Liver (tissue), 10 donors: ENCODE measurements around the gene CLUH. TPM values are rescaled to one million over a fixed set of nuclear protein-coding genes. Genes with fewer than 3 reads are reported as not detected.

Experiments
- DNase-seq: peaks from one replicate; pipeline ENCODE4 v3.0.0-alpha.2; 2017; ENCODE audit warnings: low spot score
- H3K27ac ChIP-seq, 2 donors: one replicate each; pipeline ENCODE4 v1.7.0; 2013; ENCODE audit warnings: inconsistent platforms in 2 of 2, low read length in 2 of 2, control low read depth in 1 of 2, low read depth in 1 of 2, mild to moderate bottlenecking in 1 of 2
- H3K27me3 ChIP-seq, 4 donors: one replicate each; pipeline versions ENCODE4 v1.6.1 to v1.7.0; 2013; ENCODE audit warnings: low read length in 3 of 4, inconsistent platforms in 1 of 4, mild to moderate bottlenecking in 1 of 4, moderate library complexity in 1 of 4; ENCODE audit not compliant: control insufficient read depth in 4 of 4, insufficient read depth in 4 of 4
- H3K36me3 ChIP-seq, 4 donors: one replicate each; pipeline versions ENCODE4 v1.6.1 to v1.7.0; 2013; ENCODE audit warnings: low read length in 3 of 4, mild to moderate bottlenecking in 3 of 4, low read depth in 1 of 4, moderate library complexity in 1 of 4; ENCODE audit not compliant: control insufficient read depth in 4 of 4, insufficient read depth in 3 of 4
- H3K4me1 ChIP-seq, 4 donors: one replicate each; pipeline versions ENCODE4 v1.6.1 to v1.7.0; 2013; ENCODE audit warnings: low read length in 3 of 4, mild to moderate bottlenecking in 3 of 4, moderate library complexity in 1 of 4; ENCODE audit not compliant: control insufficient read depth in 4 of 4, insufficient read depth in 4 of 4
- H3K4me3 ChIP-seq, 3 donors: one replicate each; pipeline versions ENCODE4 v1.6.1 to v1.7.0; 2013; ENCODE audit warnings: low read length in 3 of 3, control low read depth in 1 of 3, low read depth in 1 of 3, mild to moderate bottlenecking in 1 of 3
- H3K9ac ChIP-seq, 2 donors: one replicate each; pipeline ENCODE4 v1.7.0; 2013; ENCODE audit warnings: low read length in 2 of 2, mild to moderate bottlenecking in 2 of 2, moderate library complexity in 2 of 2, control low read depth in 1 of 2, low read depth in 1 of 2
- H3K9me3 ChIP-seq, 4 donors: one replicate each; pipeline versions ENCODE4 v1.6.1 to v1.7.0; 2013; ENCODE audit warnings: low read length in 3 of 4; ENCODE audit not compliant: control insufficient read depth in 4 of 4
- ATF3 ChIP-seq: IDR thresholded peaks from 2 replicates; pipeline ENCODE4 v1.6.1; 2016; ENCODE audit warnings: antibody characterized with exemption
- CTCF ChIP-seq: fragments of 150-350 bp; IDR thresholded peaks from 2 replicates; pipeline ENCODE4 v1.5.1; 2017; ENCODE audit warnings: improper control_type of control experiment, low read depth, low read length; ENCODE audit not compliant: missing input control
- FOXA1 ChIP-seq: IDR thresholded peaks from 2 replicates; pipeline ENCODE4 v1.6.1; 2016; ENCODE audit warnings: antibody characterized with exemption
- FOXA2 ChIP-seq: IDR thresholded peaks from 2 replicates; pipeline ENCODE4 v1.6.1; 2016; ENCODE audit warnings: antibody characterized with exemption
- HNF4A ChIP-seq, 2 donors: conservative IDR thresholded peaks; 2 replicates each; pipeline ENCODE4 v1.6.1; 2016; ENCODE audit warnings: antibody characterized with exemption in 2 of 2, mild to moderate bottlenecking in 2 of 2
- JUND ChIP-seq, 2 donors: IDR thresholded peaks; 2 replicates each; pipeline ENCODE4 v1.6.1; 2016; ENCODE audit warnings: antibody characterized with exemption in 2 of 2
- RAD21 ChIP-seq, 2 donors: IDR thresholded peaks; 2 replicates each; pipeline ENCODE4 v1.6.1; 2016; ENCODE audit warnings: antibody characterized with exemption in 2 of 2, mild to moderate bottlenecking in 2 of 2
- RXRA ChIP-seq, 2 donors: IDR thresholded peaks; 2 replicates each; pipeline ENCODE4 v1.6.1; 2017 to 2018; ENCODE audit warnings: antibody characterized with exemption in 2 of 2, mild to moderate bottlenecking in 1 of 2
- SP1 ChIP-seq: IDR thresholded peaks from 2 replicates; pipeline ENCODE4 v1.6.1; 2018; ENCODE audit warnings: antibody characterized with exemption, mild to moderate bottlenecking
- TAF1 ChIP-seq: conservative IDR thresholded peaks from 2 replicates; pipeline ENCODE4 v1.6.1; 2016; ENCODE audit warnings: antibody characterized with exemption, mild to moderate bottlenecking
- YY1 ChIP-seq: IDR thresholded peaks from 2 replicates; pipeline ENCODE4 v1.6.1; 2016; ENCODE audit warnings: antibody characterized with exemption, mild to moderate bottlenecking
- WGBS: extraction: QIAGEN DNeasy Blood & Tissue Kit; methylation state at CpG from one replicate; pipeline ENCODE4 v1.1.7; 2013; 5-methylcytosine and 5-hydroxymethylcytosine counted together
- polyA plus RNA-seq, 2 donors: library from polyadenylated mRNA; stranded (reverse) in 1 of 2; unstranded in 1 of 2; fragments of 200-250 nt in 1 of 2; fragments of >200 nt in 1 of 2; fragmentation: Nextera tagmentation in 1 of 2; extraction: Ambion mirVana in 1 of 2; gene quantifications; one replicate each; pipeline versions ENCODE4 v1.2.1 to v1.2.3, GENCODE V29; 2013 to 2015
- small RNA-seq: library from RNA; depleted of rRNA; stranded (forward); fragments of <200 nt; gene quantifications from one replicate; pipeline ENCODE3, GENCODE V24; 2014
- total RNA-seq, 2 donors: library from RNA; depleted of rRNA; stranded (reverse); fragments of >200 nt; gene quantifications; one replicate each; pipeline ENCODE4 v1.2.3, GENCODE V29; 2014
- donor health status: healthy.
- donor health status: healthy.
- donor health status: healthy.
- donor health status: healthy.
- donor health status: healthy.

Gene CLUH
- total and polyA plus RNA-seq, 4 donors = 40.2 to 224 (median 102) TPM

DNA sequence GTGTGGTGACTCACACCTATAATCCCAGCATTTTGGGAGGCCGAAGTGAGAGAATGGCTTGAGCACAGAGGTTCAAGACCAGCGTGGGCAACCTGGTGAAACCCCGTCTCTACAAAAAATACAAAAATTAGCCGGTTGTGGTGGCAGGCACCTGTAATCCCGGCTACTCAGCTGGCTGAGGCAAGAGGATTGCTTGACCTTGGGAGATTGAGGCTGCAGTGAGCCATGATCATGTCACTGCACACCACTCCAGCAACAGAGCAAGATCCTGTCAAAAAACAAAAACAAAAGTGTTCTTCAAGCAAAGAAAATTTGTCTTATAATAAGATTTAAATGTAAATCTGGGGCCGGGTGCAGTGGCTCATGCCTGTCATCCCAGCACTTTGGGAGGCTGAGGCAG, 66.6 kb downstream of the CLUH start:
- H3K27me3 ChIP-seq = no peaks in the 10 kb centered on the region
- H3K4me3 ChIP-seq = no peak overlapping the region
- 86% methylated on average over 6 of the region's 6 CpGs for whole genome bisulfite sequencing
- no peaks in the 10 kb centered on the region for H3K4me1 ChIP-seq
- peaks cover 3 to 13% (median 7%) of the 10 kb centered on the region in 4 donors for H3K36me3 ChIP-seq
- no peak overlapping the region for H3K27ac ChIP-seq
- TF ChIP-seq JUND (IDR thresholded peaks at IDR 0.05) (no peak), RAD21 (IDR thresholded peaks at IDR 0.05) (no peak), TAF1 (no peak), FOXA1 (no peak), HNF4A (conservative IDR thresholded peaks at IDR 0.05) (no peak), ATF3 (no peak), YY1 (no peak), FOXA2 (no peak), RXRA (IDR thresholded peaks at IDR 0.05) (no peak), CTCF (no peak), SP1 (no peak)
- DNase-seq = no peak
- H3K9ac ChIP-seq = no peak overlapping the region
- no peaks in the 10 kb centered on the region for H3K9me3 ChIP-seq

Small RNA genes lying within 50 kb of the gene (small RNA-seq; reads per million reads assigned to genes)
- gene MIR1253 (not detected), gene MIR6776 (not detected), gene RN7SL608P (not detected), gene hsa-mir-1253 (not detected)

Other genes starting within 250 kb of the CLUH start
- 1 to 10 TPM; 7.4 to 8.9 TPM for gene METTL16, start 199.9 kb downstream of the CLUH start, total RNA-seq
- gene METTL16, start 199.9 kb downstream of the CLUH start, polyA plus RNA-seq = 1 to 10 TPM; 4.1 to 5.8 TPM
- 10 to 100 TPM; 41.0 to 44.1 TPM for gene PAFAH1B1, start 118.1 kb downstream of the CLUH start, total RNA-seq
- gene PAFAH1B1, start 118.1 kb downstream of the CLUH start, polyA plus RNA-seq = 10 to 100 TPM; 14.0 to 17.3 TPM
- gene CCDC92B, start 37.9 kb upstream of the CLUH start, total RNA-seq = not detected
- not detected for gene CCDC92B, start 37.9 kb upstream of the CLUH start, polyA plus RNA-seq
- 1 to 10 TPM; 1.6 to 1.7 TPM for gene RAP1GAP2, start 84.7 kb upstream of the CLUH start, total RNA-seq
- gene RAP1GAP2, start 84.7 kb upstream of the CLUH start, polyA plus RNA-seq = under 1 TPM; 0.56 to 0.68 TPM